ENCODE results near the gene QSOX2.

DNA sequence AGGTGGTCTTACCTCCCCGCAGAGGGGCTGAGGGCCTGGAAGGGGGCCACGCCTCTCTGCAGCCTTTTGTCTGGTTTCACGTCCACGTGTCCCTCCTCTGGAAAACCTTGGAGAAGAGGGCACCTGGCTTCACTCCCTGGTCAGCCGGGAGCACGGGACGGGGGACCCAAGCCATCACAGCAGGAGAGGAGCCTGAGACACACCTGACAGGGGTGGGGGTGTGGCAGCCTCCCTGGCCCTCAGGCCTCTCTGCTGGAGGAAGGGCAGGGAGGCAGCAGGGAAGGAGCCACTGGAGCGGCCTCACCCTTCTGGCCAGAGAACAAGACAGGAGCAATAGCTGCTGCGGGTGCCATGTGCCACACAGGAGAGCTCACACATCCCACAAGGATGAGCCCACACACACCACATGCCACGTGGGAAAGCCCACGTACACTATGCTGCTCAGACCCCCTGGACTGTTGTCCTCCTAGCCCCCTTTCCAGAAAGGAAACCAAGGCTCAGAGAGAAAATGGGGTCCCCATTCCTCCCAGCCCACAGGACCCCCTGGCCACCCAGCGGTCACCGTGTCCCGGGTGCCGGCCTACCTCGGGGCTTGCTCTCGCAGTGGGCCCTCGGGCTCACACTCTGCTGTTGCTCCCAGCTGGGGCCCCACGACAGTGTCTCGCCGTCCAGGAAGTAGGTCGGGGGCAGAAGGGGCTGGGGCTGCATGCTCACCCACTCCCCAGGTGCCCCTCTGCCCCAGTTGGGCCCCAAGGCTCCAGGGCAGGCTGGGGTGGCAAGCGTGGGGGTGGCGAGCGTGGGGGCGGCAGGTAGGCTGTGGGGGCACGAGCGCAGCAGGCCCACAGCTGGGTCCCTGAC, 40.1 kb upstream of the QSOX2 start:
- no peak for TF ChIP-seq CTCF (IDR thresholded peaks at IDR 0.05)
- no peak for TF ChIP-seq POLR2A (IDR thresholded peaks at IDR 0.05)
